ENCODE measurements around the gene NIPBL. TPM values are rescaled to one million over a fixed set of nuclear protein-coding genes. Genes with fewer than 3 reads are reported as not detected.
"Not testable (repeated sequence)": the region's sequence is repeated elsewhere in the genome, so short reads cannot be mapped to it uniquely, and the experiment has no call there.

The NIPBL gene
- total RNA-seq, 1 donor from 2014 or later, result 26.2 TPM

- peak; percentile 43 to 57 for DNase-seq (ENCODE audit: low read depth in 2 of 2)
Observed at GRCh38 chr5:36878392-36879082, 2.0 kb downstream of the NIPBL start.

- DNase-seq (ENCODE audit: low read depth in 2 of 2), result no peak
Observed at GRCh38 chr5:36879274-36880033, 2.9 kb downstream of the NIPBL start.

GRCh38 chr5:36880761-36881160 lies 4.2 kb downstream of the NIPBL start:
- no peak for DNase-seq (ENCODE audit: low read depth in 2 of 2)

DNA sequence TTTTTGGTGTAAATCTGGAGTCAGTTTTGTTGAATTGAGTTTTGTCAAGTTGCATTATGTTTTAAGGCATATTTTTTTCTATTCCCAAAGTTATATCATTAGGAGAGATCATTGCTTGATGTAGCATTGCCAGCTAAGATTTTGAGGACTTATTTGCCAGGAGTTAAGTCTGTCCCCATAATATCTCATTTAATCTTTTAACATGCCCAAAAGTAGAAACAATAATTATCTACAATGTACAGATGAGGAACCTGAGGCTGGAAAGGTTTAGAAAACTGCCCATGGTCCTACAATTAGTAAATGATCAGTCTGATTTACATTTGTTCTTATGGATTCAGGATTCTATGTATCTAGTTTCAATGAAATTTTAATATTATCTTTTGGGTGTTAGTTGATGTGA lies 4.7 kb downstream of the NIPBL start:
- no peak for DNase-seq (ENCODE audit: low read depth in 2 of 2)

GRCh38 chr5:36881807-36882206 lies 5.2 kb downstream of the NIPBL start:
- DNase-seq (ENCODE audit: low read depth in 2 of 2), result no peak

- no peak for DNase-seq (ENCODE audit: low read depth in 2 of 2)
Observed at GRCh38 chr5:36882250-36882649, 5.7 kb downstream of the NIPBL start.

- DNase-seq (ENCODE audit: low read depth in 2 of 2), result no peak
Observed at GRCh38 chr5:36883894-36884462, 7.4 kb downstream of the NIPBL start.

DNA sequence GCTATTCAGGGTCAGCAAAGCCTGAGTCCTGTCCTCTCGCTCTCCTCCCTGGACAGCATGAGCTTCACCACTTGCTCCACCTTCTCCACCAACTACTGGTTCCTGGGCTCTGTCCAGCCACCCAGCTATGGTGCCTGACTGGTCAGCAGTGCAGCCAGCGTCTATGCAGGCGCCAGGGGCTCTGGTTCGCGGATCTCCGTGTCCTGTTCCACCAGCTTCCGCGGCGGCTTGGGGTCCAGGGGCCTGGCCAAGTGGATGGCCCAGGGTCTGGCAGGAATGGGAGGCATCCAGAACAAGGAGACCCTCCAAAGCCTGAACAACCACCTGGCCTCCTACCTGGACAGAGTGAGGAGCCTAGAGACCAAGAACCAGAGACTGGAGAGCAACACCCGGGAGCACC lies 8.6 kb downstream of the NIPBL start:
- DNase-seq (ENCODE audit: low read depth in 2 of 2), result no peak

DNA sequence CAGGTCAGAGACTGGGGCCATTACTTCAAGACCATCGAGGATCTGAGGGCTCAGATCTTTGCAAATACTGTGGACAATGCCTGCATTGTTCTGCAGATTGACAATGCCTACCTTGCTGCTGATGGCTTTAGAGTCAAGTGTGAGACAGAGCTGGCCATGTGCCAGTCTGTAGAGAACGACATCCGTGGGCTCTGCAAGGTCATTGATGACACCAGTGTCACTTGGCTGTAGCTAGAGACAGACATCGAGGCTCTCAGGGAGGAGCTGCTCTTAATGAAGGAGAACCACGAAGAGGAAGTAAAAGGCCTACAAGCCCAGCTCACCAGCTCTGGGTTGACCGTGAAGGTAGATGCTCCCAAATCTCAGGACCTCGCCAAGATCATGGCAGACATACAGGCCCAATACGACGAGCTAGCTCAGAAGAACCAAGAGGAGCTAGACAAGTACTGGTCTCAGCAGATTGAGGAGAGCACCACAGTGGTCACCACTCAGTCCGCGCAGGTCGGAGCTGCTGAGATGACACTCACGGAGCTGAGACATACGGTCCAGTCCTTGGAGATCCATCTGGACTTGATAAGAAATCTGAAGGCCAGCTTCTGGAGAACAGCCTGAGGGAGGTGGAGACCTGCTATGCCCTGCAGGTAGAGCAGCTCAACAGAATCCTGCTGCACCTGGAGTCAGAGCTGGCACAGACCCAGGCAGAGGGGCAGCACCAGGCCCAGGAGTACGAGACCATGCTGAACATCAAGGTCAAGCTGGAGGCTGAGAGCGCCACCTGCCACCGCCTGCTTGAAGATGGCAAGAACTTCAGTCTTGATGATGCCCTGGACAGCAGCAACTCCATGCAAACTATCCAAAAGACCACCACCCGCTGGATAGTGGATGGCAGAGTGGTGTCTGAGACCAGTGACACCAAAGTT lies 9.3 kb downstream of the NIPBL start:
- DNase-seq (ENCODE audit: low read depth in 2 of 2), result no peak

DNA sequence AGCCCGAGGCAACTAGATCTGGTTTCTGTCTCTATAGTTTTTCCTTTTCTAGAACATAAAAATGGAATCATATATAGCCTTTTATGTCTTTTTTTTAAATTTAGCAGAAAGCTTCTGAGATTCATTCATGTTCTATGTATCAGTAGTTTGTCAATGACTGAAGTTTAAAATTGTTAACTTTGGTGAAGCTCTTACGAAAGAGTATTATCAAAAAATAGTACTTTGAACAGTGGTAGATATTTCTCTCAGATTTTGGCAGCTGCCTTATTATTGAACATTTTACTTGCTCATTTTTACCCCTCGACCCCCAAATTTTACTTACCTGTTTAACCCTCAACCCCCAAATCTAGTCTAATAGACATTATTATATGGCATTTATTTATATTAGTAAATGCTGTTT lies 10.2 kb downstream of the NIPBL start:
- DNase-seq (ENCODE audit: low read depth in 2 of 2), result no peak

- DNase-seq (ENCODE audit: low read depth in 2 of 2), result no peak
Observed at GRCh38 chr5:36887532-36887931, 11.0 kb downstream of the NIPBL start.

DNA sequence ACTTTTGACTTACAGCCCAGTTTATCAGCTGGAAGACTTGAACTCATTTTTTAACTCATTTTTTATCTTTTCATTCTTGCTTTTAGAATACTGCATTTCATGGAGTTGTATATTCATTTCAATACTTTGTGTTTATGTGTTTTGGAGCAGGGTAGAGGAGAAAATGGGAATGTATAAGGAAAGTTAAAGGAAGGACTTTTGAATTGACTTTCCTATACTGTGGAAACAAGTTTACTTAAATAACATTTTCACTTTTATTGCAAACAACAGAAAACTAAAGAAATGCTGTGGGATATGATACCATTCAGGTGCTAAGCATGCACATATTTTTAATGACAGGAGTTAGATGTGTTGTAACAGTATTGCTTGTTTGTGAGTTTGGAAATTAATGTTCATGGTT lies 11.7 kb downstream of the NIPBL start:
- no peak for DNase-seq (ENCODE audit: low read depth in 2 of 2)

DNA sequence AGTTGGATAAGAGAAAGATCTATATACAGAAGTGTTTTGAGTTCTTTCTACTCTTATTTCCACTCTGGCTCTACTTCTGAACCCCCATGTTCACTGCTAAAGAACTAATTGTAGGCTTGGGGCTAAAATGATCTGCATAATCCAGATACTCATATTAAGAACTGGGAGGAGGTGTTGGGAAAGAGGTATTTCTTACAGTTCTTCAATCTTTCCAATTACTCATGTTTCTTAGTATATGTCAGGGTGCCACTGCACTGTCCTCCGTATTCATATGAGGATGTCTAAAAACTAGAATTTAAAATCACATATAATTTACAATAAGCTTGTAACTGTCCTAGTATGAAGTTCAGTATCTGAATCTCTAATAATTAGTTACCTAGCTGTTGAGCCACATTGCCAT lies 12.7 kb downstream of the NIPBL start:
- no peak for DNase-seq (ENCODE audit: low read depth in 2 of 2)

- DNase-seq (ENCODE audit: low read depth in 2 of 2), result no peak
Observed at GRCh38 chr5:36891266-36891665, 14.7 kb downstream of the NIPBL start.

- DNase-seq (ENCODE audit: low read depth in 2 of 2), result not testable (repeated sequence)
Observed at GRCh38 chr5:36892085-36892830, 15.7 kb downstream of the NIPBL start.

GRCh38 chr5:36894954-36895353 lies 18.4 kb downstream of the NIPBL start:
- no peak for DNase-seq (ENCODE audit: low read depth in 2 of 2)

GRCh38 chr5:36896476-36896875 lies 19.9 kb downstream of the NIPBL start:
- no peak for DNase-seq (ENCODE audit: low read depth in 2 of 2)

GRCh38 chr5:36897616-36898015 lies 21.0 kb downstream of the NIPBL start:
- DNase-seq (ENCODE audit: low read depth in 2 of 2), result peak; percentile 13 to 36

DNA sequence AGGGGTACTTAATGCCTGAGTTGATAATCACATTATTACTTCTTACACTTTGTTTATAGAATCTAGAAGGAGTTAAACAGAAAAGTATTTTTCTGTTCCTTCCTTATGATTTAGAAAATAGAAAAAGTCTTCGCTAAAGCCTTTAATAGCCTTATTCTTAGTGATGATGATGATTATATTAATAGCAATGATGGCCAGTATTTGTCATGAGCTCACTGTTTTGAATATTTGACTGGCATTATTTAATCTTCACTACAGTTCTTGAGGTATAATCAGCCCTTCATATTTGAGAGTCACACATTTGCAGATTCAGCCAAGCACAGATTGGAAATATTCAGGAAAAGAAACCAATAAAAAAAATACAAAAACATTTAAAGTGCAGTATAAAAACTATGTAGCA lies 23.3 kb downstream of the NIPBL start:
- no peak for DNase-seq (ENCODE audit: low read depth in 2 of 2)

- no peak for DNase-seq (ENCODE audit: low read depth in 2 of 2)
Observed at GRCh38 chr5:36900283-36900682, 23.7 kb downstream of the NIPBL start.

GRCh38 chr5:36901077-36901476 lies 24.5 kb downstream of the NIPBL start:
- not testable (repeated sequence) for DNase-seq (ENCODE audit: low read depth in 2 of 2)
